Sigmoid colon (tissue), 7 donors: ENCODE measurements around the gene TOP3A. TPM values are rescaled to one million over a fixed set of nuclear protein-coding genes. Genes with fewer than 3 reads are reported as not detected.

ENCODE experiments used
- DNase-seq: peaks from one replicate; pipeline ENCODE4 v3.0.0-alpha.2; 2019
- H3K27ac ChIP-seq, 4 donors: fragments of 200-600 bp; sonication (generic); one replicate each; pipeline ENCODE4 v1.5.1; 2016 to 2019; ENCODE audit warnings: mild to moderate bottlenecking in 1 of 4
- H3K27me3 ChIP-seq, 3 donors: fragments of 200-600 bp; sonication (generic); one replicate each; pipeline ENCODE4 v1.5.1; 2019; ENCODE audit warnings: mild to moderate bottlenecking in 1 of 3
- H3K36me3 ChIP-seq, 4 donors: fragments of 200-600 bp; sonication (generic); one replicate each; pipeline ENCODE4 v1.5.1; 2016 to 2019
- H3K4me1 ChIP-seq, 4 donors: fragments of 200-600 bp; sonication (generic); one replicate each; pipeline ENCODE4 v1.5.1; 2017 to 2019
- H3K4me3 ChIP-seq, 4 donors: fragments of 200-600 bp; sonication (generic); one replicate each; pipeline ENCODE4 v1.5.1; 2017 to 2019; ENCODE audit warnings: mild to moderate bottlenecking in 2 of 4, moderate library complexity in 1 of 4
- H3K9me3 ChIP-seq, 4 donors: fragments of 200-600 bp in 3 of 4; sonication (generic) in 3 of 4; one replicate each; pipeline versions ENCODE4 v1.5.1 to v1.6.1; 2013 to 2019
- EP300 ChIP-seq, 4 donors: sonication (generic); formaldehyde crosslinking; IDR thresholded peaks; one replicate each; pipeline ENCODE4 v1.6.1; 2017; ENCODE audit warnings: antibody characterized with exemption in 4 of 4
- POLR2A ChIP-seq, 2 donors: fragments of 450-650 bp; IDR thresholded peaks; one replicate each; pipeline ENCODE4 v1.6.1; 2016; ENCODE audit warnings: antibody characterized with exemption in 2 of 2, mild to moderate bottlenecking in 2 of 2, moderate library complexity in 2 of 2
- POLR2AphosphoS5 ChIP-seq, 4 donors: sonication (generic); formaldehyde crosslinking; IDR thresholded peaks; one replicate each; pipeline ENCODE4 v1.6.1; 2017; ENCODE audit warnings: antibody characterized with exemption in 4 of 4
- WGBS, 2 donors: extraction: QIAGEN DNeasy Blood & Tissue Kit; methylation state at CpG; one replicate each; pipeline ENCODE4 v1.1.7; 2013; 5-methylcytosine and 5-hydroxymethylcytosine counted together
- intact Hi-C: fragments of 100-400 bp; cut with DNase I; formaldehyde crosslinking; loops from one replicate; pipeline ENCODE4 v1.15.1; 2023
- polyA plus RNA-seq, 3 donors: library from polyadenylated mRNA; stranded (reverse); fragments of 200-250 nt; gene quantifications; one replicate each; pipeline ENCODE4 v1.2.3, GENCODE V29; 2013
- total RNA-seq, 4 donors: library from RNA; depleted of rRNA; stranded (reverse); fragments of >200 nt; gene quantifications; one replicate each; pipeline ENCODE4 v1.1.0, GENCODE V29; 2016
- TF ChIP-seq, protein P1 (sequence below), 4 experiments: fragments of 450-650 bp in 3 of 4; fragments of 200-600 bp in 1 of 4; IDR thresholded peaks; one replicate each; pipeline ENCODE4 v1.5.1; 2016 to 2019; ENCODE audit warnings: antibody characterized with exemption in 4 of 4, mild to moderate bottlenecking in 3 of 4, moderate library complexity in 2 of 4
- donor health status: healthy with polysubstance abuse.
- donor health status: Bipolar disorder and iron deficiency.
- donor health status: healthy.

The TOP3A gene
- total and polyA plus RNA-seq, 7 donors = 5.4 to 42.4 (median 22.1) TPM

DNA sequence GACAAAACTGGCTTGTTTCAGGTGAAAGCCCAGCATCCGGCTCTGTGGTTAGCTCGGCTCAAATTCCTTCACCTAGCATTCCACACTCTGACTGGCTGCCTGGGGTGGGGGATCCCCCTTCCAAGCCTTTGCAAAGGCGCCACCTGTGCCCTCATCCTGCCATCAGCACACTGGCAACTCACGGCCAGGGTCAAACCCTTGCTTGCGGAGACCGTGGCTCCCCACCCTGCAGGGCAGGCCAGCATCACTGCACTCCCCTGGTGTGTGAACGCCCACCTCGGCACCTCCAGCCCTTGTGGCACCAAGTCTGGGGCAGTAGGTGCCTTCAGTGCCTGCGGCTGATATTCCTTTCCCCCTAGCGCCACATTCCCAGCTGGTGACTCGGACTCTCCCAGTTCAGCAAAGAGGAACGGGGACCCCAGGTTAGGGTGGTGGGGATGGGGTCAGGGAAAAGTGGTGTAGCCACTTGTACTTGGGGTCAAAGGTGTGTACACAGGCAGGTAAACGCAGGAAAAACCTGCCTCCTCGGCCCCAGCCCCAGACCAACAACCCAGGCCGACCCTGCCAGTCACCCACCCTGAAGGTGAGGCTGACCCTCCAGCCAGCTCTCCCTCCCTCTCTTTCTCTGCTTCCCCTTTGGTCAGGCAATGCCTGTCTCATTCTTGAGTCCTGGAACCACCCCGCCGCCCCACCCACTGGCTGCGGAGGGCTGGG lies 57.4 kb downstream of the TOP3A start:
- WGBS, 2 donors = 9 to 25% methylated on average over 18 of the region's 18 CpGs
- no peaks in the 10 kb centered on the region for H3K9me3 ChIP-seq
- DNase-seq = no peak

DNA sequence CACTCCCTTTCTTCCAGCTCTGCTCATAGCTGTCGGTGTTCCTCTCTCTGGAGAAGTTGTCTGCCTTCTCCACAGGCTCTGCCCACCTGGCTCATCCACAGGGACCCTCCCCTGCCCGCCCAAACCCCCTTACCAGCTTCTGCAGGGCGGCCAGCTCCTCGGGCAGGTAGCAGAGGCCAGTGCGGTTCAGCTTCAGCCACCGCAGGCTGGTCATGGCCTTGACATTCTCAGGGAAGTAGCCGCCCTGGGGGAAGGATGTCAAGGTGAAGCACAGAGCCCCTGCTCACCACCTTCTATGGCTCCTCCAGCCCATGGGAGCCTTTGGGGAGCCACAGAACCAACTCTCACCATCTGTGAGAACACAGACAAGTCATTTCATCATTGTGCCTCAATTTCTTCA lies 58.0 kb downstream of the TOP3A start:
- TF ChIP-seq EP300 (IDR thresholded peaks at IDR 0.05) (no peak), POLR2AphosphoS5 (IDR thresholded peaks at IDR 0.05) (no peak), POLR2A (IDR thresholded peaks at IDR 0.05) (no peak)
- TF ChIP-seq, protein P1, sequence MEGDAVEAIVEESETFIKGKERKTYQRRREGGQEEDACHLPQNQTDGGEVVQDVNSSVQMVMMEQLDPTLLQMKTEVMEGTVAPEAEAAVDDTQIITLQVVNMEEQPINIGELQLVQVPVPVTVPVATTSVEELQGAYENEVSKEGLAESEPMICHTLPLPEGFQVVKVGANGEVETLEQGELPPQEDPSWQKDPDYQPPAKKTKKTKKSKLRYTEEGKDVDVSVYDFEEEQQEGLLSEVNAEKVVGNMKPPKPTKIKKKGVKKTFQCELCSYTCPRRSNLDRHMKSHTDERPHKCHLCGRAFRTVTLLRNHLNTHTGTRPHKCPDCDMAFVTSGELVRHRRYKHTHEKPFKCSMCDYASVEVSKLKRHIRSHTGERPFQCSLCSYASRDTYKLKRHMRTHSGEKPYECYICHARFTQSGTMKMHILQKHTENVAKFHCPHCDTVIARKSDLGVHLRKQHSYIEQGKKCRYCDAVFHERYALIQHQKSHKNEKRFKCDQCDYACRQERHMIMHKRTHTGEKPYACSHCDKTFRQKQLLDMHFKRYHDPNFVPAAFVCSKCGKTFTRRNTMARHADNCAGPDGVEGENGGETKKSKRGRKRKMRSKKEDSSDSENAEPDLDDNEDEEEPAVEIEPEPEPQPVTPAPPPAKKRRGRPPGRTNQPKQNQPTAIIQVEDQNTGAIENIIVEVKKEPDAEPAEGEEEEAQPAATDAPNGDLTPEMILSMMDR (IDR thresholded peaks at IDR 0.05) = no peak
- Histone ChIP-seq H3K27ac (peak overlapping the region in 2 of 4 donors; percentile 96 to 97), H3K4me1 (peaks cover 0 to 41% (median 31%) of the 10 kb centered on the region in 4 donors), H3K27me3 (no peaks in the 10 kb centered on the region), H3K36me3 (peaks cover 16 to 50% (median 46%) of the 10 kb centered on the region in 4 donors), H3K4me3 (peak overlapping the region in 1 of 4 donors; percentile 94), H3K9me3 (no peaks in the 10 kb centered on the region)
- DNase-seq = no peak
- intact Hi-C loops = loop anchor here (5.0 kb wide), 1 partner anchor 74 kb away; the partner anchor contains the start of gene ALKBH5
- WGBS, 2 donors = 88 to 91% methylated on average over 7 of the region's 7 CpGs

More for the DNA sequence above, 57.4 kb downstream of the TOP3A start:
- H3K4me3 ChIP-seq = peak overlapping the region; percentile 92 to 100 (median 94)
- peaks cover 10 to 43% (median 39%) of the 10 kb centered on the region in 4 donors for H3K36me3 ChIP-seq
- H3K27ac ChIP-seq = peak overlapping the region; percentile 93 to 98 (median 96)
- peaks cover 0 to 47% (median 38%) of the 10 kb centered on the region in 4 donors for H3K4me1 ChIP-seq
- TF ChIP-seq POLR2A (IDR thresholded peaks at IDR 0.05) = no peak
- no peak for TF ChIP-seq POLR2AphosphoS5 (IDR thresholded peaks at IDR 0.05)
- TF ChIP-seq, protein P1 (IDR thresholded peaks at IDR 0.05) = no peak
- intact Hi-C loops = loop anchor here (5.0 kb wide), 1 partner anchor 75 kb away; the partner anchor contains the start of gene ALKBH5
- no peaks in the 10 kb centered on the region for H3K27me3 ChIP-seq

DNA sequence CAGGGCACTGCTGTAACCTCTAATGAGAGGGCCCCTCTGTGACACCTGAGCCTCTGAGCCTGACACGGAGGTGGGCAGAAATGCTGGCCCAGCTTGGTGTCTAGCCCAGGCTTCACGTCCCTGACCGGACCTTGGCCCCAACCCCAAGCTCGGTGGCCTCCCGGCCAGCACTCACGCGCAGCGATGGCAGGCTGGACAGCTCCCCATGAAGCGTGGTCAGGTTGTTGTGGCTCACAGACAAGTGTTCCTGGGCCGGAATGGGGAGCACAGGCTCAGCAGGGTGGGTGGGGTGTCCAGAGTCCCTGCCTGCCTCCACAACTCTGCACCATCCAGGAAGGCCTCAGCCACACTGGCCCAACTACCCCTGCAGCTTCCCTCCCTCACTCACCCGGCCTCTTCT lies 58.4 kb downstream of the TOP3A start:
- peaks cover 0 to 36% (median 27%) of the 10 kb centered on the region in 4 donors for H3K4me1 ChIP-seq
- no peak for TF ChIP-seq POLR2A (IDR thresholded peaks at IDR 0.05)
- TF ChIP-seq EP300 (IDR thresholded peaks at IDR 0.05) = no peak
- TF ChIP-seq POLR2AphosphoS5 (IDR thresholded peaks at IDR 0.05) = no peak
- TF ChIP-seq, protein P1 (IDR thresholded peaks at IDR 0.05) = no peak
- peak overlapping the region in 1 of 4 donors; percentile 97 for H3K27ac ChIP-seq
- 92 to 94% methylated on average over 11 of the region's 11 CpGs for WGBS, 2 donors
- no peaks in the 10 kb centered on the region for H3K27me3 ChIP-seq
- intact Hi-C loops = loop anchor here (5.0 kb wide), 1 partner anchor 74 kb away; the partner anchor contains the start of gene ALKBH5
- DNase-seq = no peak
- no peak overlapping the region for H3K4me3 ChIP-seq
- H3K9me3 ChIP-seq = no peaks in the 10 kb centered on the region
- peaks cover 20 to 54% (median 50%) of the 10 kb centered on the region in 4 donors for H3K36me3 ChIP-seq

DNA sequence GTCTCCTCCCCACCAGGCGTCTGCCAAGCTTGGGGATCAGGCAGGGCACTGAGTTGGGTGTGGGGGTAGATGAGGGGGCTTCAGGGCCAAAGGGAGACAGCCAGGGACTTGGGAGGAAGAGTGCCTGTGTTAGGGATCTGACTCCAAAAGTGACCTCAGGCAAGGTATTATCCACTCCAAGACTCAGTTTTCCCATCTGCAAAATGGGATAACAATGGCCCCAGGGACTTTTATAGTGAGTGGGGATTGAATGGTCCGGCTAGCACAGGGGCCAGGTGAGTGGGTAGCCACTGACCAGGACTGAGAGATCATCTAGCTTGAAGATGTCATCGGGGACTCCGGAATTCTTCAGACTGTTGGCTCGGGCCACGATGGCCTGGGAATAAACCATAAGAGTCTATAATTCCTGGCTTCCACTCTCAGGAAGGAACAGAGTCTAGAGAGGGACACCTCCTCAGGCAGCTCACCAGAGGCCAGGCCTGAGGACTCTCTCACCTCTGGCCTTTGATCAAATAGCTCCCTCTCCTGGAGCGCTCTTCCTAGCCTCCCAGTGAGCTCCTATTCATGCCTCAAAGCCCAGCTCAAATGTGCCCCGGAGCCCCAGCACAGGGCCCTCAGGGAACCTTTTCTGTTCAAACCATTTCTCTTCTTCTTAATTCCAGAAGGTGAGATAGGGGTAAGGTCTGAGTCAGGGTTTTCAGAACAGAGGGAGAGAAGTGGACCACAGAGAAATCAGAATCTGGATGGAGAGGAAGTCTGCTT lies 59.7 kb downstream of the TOP3A start:
- Histone ChIP-seq H3K9me3 (no peaks in the 10 kb centered on the region), H3K36me3 (peaks cover 25 to 67% (median 62%) of the 10 kb centered on the region in 4 donors), H3K4me3 (no peak overlapping the region), H3K4me1 (peaks cover 0 to 30% (median 21%) of the 10 kb centered on the region in 4 donors), H3K27ac (no peak overlapping the region), H3K27me3 (no peaks in the 10 kb centered on the region)
- intact Hi-C loops = loop anchor here (5.0 kb wide), 1 partner anchor 73 kb away; the partner anchor contains the start of gene ALKBH5
- no peak for DNase-seq
- WGBS, 2 donors = 95 to 98% methylated on average over 8 of the region's 8 CpGs
- TF ChIP-seq, protein P1 (IDR thresholded peaks at IDR 0.05) = no peak
- TF ChIP-seq POLR2A (IDR thresholded peaks at IDR 0.05) = no peak
